Nephron (organoid): ENCODE results near the gene ASF1A.

Experiments used
- H3K27ac Mint-ChIP-seq, 3 experiments: 2 replicates each; pipeline ENCODE4 v1.8.0; 2020; ENCODE audit warnings: mixed read lengths in 3 of 3, mild to moderate bottlenecking in 2 of 3, moderate library complexity in 1 of 3
- H3K27me3 Mint-ChIP-seq: 2 replicates; pipeline ENCODE4 v1.8.0; 2021; ENCODE audit warnings: low read depth, mild to moderate bottlenecking, moderate library complexity, mixed read lengths
- H3K36me3 Mint-ChIP-seq: 2 replicates; pipeline ENCODE4 v1.8.0; 2020; ENCODE audit warnings: low read depth, mixed read lengths
- H3K4me1 Mint-ChIP-seq: 2 replicates; pipeline ENCODE4 v1.8.0; 2020; ENCODE audit warnings: mixed read lengths
- H3K4me3 Mint-ChIP-seq, 3 experiments: 2 replicates each; pipeline ENCODE4 v1.8.0; 2020; ENCODE audit warnings: mild to moderate bottlenecking in 3 of 3, mixed read lengths in 3 of 3, moderate library complexity in 2 of 3
- H3K9me3 Mint-ChIP-seq: 2 replicates; pipeline ENCODE4 v1.8.0; 2020; ENCODE audit warnings: mixed read lengths
- TF ChIP-seq, protein P1 (sequence below), 3 experiments: fragments of 200-600 bp; sonication (generic); IDR thresholded peaks; one replicate each; pipeline ENCODE4 v1.5.0; 2021; ENCODE audit warnings: antibody characterized with exemption in 3 of 3; ENCODE audit not compliant: unreplicated experiment in 3 of 3

ASF1A gene

DNA sequence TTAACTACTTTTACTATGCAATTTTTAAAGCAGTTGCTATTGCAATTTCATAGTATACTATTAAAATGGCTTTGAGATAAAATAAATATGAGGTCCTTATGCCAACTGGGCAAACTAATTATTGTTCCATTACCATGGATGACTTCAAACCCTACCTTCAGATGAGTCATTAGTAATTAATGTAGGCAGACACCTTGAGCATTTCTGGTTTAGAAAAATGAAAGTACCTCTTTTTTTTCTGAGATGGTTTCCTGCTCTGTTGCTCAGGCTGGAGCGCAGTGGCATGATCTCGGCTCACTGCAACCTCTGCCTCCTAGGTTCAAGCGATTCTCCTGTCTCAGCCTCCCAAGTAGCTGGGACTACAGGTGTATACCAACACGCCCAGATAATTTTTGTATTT is 11.9 kb downstream of the ASF1A start:
- Mint-ChIP-seq H3K27me3 (no peaks in the 10 kb centered on the region), H3K36me3 (peaks cover 78% of the 10 kb centered on the region), H3K4me3 (no peak overlapping the region), H3K4me1 (peaks cover 3% of the 10 kb centered on the region), H3K27ac (no peak overlapping the region), H3K9me3 (no peaks in the 10 kb centered on the region)
- TF ChIP-seq, protein P1, sequence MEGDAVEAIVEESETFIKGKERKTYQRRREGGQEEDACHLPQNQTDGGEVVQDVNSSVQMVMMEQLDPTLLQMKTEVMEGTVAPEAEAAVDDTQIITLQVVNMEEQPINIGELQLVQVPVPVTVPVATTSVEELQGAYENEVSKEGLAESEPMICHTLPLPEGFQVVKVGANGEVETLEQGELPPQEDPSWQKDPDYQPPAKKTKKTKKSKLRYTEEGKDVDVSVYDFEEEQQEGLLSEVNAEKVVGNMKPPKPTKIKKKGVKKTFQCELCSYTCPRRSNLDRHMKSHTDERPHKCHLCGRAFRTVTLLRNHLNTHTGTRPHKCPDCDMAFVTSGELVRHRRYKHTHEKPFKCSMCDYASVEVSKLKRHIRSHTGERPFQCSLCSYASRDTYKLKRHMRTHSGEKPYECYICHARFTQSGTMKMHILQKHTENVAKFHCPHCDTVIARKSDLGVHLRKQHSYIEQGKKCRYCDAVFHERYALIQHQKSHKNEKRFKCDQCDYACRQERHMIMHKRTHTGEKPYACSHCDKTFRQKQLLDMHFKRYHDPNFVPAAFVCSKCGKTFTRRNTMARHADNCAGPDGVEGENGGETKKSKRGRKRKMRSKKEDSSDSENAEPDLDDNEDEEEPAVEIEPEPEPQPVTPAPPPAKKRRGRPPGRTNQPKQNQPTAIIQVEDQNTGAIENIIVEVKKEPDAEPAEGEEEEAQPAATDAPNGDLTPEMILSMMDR (IDR thresholded peaks at IDR 0.05; ENCODE audit: unreplicated experiment in 3 of 3), result no peak

DNA sequence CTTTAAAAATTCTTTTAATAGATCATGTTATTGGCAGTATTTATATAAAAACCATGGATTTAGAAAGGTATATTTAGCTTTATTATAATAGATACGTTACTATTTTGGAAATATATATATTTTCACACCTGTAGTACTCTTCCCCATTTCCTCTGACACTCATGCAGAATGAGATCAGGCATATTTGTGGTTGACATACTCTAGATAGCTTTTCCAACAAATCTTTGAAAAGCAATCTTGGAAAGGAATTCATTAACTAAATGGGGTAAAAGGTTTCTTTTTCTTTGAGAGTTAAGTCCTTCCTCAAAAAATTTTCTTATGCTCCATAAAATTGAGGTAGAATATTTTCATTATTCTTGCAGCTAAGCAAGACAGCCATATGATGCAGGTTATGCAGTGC is 14.5 kb downstream of the ASF1A start:
- peaks cover 68% of the 10 kb centered on the region for H3K36me3 Mint-ChIP-seq
- H3K4me3 Mint-ChIP-seq, result no peak overlapping the region
- no peaks in the 10 kb centered on the region for H3K27me3 Mint-ChIP-seq
- no peak overlapping the region for H3K27ac Mint-ChIP-seq
- no peaks in the 10 kb centered on the region for H3K9me3 Mint-ChIP-seq
- TF ChIP-seq, protein P1 (IDR thresholded peaks at IDR 0.05; ENCODE audit: unreplicated experiment in 3 of 3), result no peak
- no peaks in the 10 kb centered on the region for H3K4me1 Mint-ChIP-seq

DNA sequence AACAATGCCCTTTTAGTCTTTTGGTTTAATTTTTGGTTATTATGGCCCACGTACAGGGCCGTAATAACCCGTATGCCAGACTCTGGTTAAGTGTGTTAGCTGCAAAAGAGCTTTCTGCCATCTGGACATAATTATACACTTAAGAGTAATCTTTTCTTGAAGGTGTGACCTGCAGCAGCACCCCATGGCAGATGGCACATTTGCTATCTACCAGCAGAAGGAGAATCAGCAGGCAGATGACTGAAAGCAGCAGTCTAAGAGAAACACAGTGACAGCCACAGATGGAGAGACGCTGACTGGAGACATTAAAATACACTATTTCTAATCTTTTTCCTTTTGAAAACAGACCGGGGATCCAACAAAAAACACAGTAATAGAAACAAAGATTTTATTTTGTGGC is 18.7 kb downstream of the ASF1A start:
- Mint-ChIP-seq H3K4me3 (no peak overlapping the region), H3K9me3 (no peaks in the 10 kb centered on the region), H3K27ac (no peak overlapping the region), H3K27me3 (no peaks in the 10 kb centered on the region), H3K4me1 (no peaks in the 10 kb centered on the region), H3K36me3 (peaks cover 62% of the 10 kb centered on the region)
- TF ChIP-seq, protein P1 (IDR thresholded peaks at IDR 0.05; ENCODE audit: unreplicated experiment in 3 of 3), result no peak

DNA sequence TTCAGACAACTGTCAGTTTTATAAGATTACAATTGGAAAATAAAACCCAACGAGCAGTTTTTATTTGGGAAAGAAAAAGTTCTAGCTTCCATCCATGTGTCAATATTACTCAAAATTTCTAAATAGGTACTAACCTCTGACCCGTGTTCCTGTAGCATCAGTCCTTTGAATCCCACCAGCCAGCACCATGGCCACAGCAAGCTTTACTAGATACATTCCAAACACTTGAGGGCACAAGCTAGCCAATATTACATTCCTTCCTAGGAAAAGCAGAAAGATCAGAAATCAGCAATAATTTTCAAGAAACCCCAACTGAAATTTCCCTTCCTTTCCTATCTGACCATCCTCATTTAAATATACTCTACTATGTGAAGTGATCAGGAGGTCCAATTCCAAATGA is 19.2 kb downstream of the ASF1A start:
- no peaks in the 10 kb centered on the region for H3K9me3 Mint-ChIP-seq
- no peaks in the 10 kb centered on the region for H3K27me3 Mint-ChIP-seq
- no peak overlapping the region for H3K27ac Mint-ChIP-seq
- H3K4me1 Mint-ChIP-seq, result no peaks in the 10 kb centered on the region
- peaks cover 58% of the 10 kb centered on the region for H3K36me3 Mint-ChIP-seq
- H3K4me3 Mint-ChIP-seq, result no peak overlapping the region
- TF ChIP-seq, protein P1 (IDR thresholded peaks at IDR 0.05; ENCODE audit: unreplicated experiment in 3 of 3), result no peak

DNA sequence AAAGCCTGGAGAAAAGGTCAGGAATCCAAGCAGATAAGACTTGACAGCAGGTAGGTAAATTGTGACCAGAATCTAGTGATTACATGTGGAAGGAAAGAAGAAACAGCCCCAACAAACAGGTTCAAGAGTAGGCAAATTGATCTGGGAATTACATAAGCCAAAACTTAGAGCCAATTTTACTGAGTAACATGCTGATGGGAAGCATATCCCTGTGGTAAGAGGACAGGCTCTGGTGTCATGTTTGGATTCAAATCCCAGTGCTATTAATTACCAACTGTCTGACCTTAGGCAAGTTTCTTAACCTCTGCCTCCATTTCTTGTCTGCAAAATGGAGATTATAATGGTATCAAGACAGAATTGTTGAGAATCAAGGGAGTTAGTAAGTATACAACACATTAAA is 20.6 kb downstream of the ASF1A start:
- Mint-ChIP-seq H3K27ac (no peak overlapping the region), H3K9me3 (no peaks in the 10 kb centered on the region), H3K36me3 (peaks cover 55% of the 10 kb centered on the region), H3K27me3 (no peaks in the 10 kb centered on the region), H3K4me3 (no peak overlapping the region), H3K4me1 (no peaks in the 10 kb centered on the region)
- TF ChIP-seq, protein P1 (IDR thresholded peaks at IDR 0.05; ENCODE audit: unreplicated experiment in 3 of 3), result no peak

DNA sequence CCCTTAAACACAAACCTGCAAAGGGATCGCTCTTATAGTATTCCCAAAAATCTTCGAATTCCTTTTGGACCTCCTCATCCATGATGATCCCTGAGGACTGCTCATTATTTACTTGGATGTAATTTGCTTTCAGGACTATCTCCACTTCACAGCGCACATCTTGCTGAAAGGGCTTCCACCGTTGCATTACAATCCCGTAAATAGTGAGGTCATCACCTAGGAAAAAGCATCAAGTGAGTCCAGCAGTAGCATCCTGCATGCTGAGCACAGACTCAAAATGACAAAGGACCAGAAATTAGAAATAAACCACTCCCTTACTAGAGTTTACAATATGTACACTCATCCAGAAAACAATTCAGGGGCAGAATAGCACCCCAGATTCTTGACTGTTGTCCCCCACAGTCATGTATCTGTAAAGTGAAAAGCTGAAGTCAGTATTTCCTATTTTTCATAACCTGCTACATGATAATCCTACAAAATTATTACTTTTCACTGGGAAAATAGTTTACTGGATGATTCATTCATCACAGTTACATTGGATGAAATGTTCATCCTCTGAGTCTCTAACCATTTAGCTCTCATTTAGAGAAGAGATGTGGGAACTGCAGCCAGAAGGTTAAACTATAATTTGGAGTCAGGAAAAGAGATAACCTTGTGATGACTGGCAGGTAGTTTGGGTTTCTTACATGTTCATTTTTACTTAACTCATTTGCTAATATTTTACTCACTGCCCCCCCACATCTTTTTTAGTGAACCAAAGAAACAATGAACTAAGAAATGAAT is 23.8 kb downstream of the ASF1A start:
- TF ChIP-seq, protein P1 (IDR thresholded peaks at IDR 0.05; ENCODE audit: unreplicated experiment in 3 of 3), result no peak
- Mint-ChIP-seq H3K27me3 (no peaks in the 10 kb centered on the region), H3K36me3 (peaks cover 62% of the 10 kb centered on the region), H3K27ac (no peak overlapping the region), H3K4me3 (no peak overlapping the region), H3K4me1 (no peaks in the 10 kb centered on the region), H3K9me3 (no peaks in the 10 kb centered on the region)
